ENCODE measurements around the gene ARID5A. TPM values are rescaled to one million over a fixed set of nuclear protein-coding genes. Genes with fewer than 3 reads are reported as not detected.
A peak's percentile ranks its signal among the peaks of the same experiment; 100 is the strongest.

The ARID5A gene
- total RNA-seq, 1 donor = 7.6 TPM

GRCh38 chr2:96522304-96523203, 14.0 kb upstream of the ARID5A start:
- no peak overlapping the region for H3K27ac ChIP-seq (ENCODE audit: low read depth, low read length)
- no peak for DNase-seq (ENCODE audit: insufficient read length, low spot score, missing footprints)
- no peaks in the 10 kb centered on the region for H3K79me2 ChIP-seq (ENCODE audit: insufficient read depth, low read length)
- no peak for TF ChIP-seq CTCF (IDR thresholded peaks at IDR 0.05; ENCODE audit: extremely low read depth, low read depth, low read length)
- no peaks in the 10 kb centered on the region for H4K20me1 ChIP-seq (ENCODE audit: insufficient read depth, low read length)
- no peaks in the 10 kb centered on the region for H3K36me3 ChIP-seq (ENCODE audit: insufficient read depth, low read length)
- no peak overlapping the region for H2AFZ ChIP-seq (ENCODE audit: low read length)
- H3K4me1 ChIP-seq (ENCODE audit: insufficient read depth, low read length) = peaks cover 9% of the 10 kb centered on the region
- H3K27me3 ChIP-seq (ENCODE audit: insufficient read depth, low read length) = peaks cover 16% of the 10 kb centered on the region
- no peak overlapping the region for H3K4me3 ChIP-seq (ENCODE audit: insufficient read depth, low read length)
- H3K9me3 ChIP-seq (ENCODE audit: low read depth, low read length) = no peaks in the 10 kb centered on the region
- no peak overlapping the region for H3K4me2 ChIP-seq (ENCODE audit: insufficient read depth, low read length)

GRCh38 chr2:96523659-96524481, 12.7 kb upstream of the ARID5A start:
- H3K9me3 ChIP-seq (ENCODE audit: low read depth, low read length) = no peaks in the 10 kb centered on the region
- no peak for TF ChIP-seq CTCF (IDR thresholded peaks at IDR 0.05; ENCODE audit: extremely low read depth, low read depth, low read length)
- H2AFZ ChIP-seq (ENCODE audit: low read length) = no peak overlapping the region
- H3K27ac ChIP-seq (ENCODE audit: low read depth, low read length) = no peak overlapping the region
- no peaks in the 10 kb centered on the region for H3K36me3 ChIP-seq (ENCODE audit: insufficient read depth, low read length)
- H3K4me2 ChIP-seq (ENCODE audit: insufficient read depth, low read length) = peak overlapping the region; percentile 22
- H4K20me1 ChIP-seq (ENCODE audit: insufficient read depth, low read length) = no peaks in the 10 kb centered on the region
- peak; percentile 31 for DNase-seq (ENCODE audit: insufficient read length, low spot score, missing footprints)
- H3K27me3 ChIP-seq (ENCODE audit: insufficient read depth, low read length) = peaks cover 16% of the 10 kb centered on the region
- H3K79me2 ChIP-seq (ENCODE audit: insufficient read depth, low read length) = no peaks in the 10 kb centered on the region
- peaks cover 21% of the 10 kb centered on the region for H3K4me1 ChIP-seq (ENCODE audit: insufficient read depth, low read length)
- no peak overlapping the region for H3K4me3 ChIP-seq (ENCODE audit: insufficient read depth, low read length)

DNA sequence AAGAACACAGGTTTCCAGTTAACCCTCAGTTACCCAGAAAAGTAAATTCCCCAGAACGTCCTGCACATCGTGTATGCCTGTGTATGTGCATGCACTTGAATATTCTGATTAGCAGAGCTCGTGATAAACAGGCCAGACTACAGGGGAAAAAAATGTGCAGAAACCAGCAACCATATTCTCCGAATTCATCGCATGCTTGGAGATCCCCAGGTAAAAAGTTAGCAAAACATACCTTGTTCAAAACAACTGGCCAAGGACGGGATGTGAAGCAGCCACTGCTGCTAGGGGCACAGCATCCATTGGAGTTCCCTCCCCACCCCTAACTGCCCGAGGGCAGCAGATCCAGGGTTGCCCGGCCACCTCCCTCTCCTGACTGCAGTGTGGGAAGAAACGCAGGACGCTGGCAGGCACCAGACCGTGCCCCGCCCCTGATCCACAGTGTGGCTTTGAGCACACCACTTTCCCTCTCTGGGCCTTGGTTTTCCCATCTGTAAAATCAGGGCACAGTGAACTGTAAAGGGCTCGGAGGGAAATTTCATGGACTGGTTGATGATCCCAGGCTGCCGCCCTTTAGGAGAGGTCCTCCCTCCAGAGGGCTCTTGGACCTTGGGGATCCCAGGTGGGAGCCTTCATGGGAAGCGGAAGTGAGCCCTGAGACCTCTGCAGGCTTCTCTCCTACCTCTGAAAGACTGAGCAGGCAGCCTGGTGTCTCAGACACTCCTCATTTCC, 11.9 kb upstream of the ARID5A start:
- H3K4me2 ChIP-seq (ENCODE audit: insufficient read depth, low read length) = no peak overlapping the region
- H3K9me3 ChIP-seq (ENCODE audit: low read depth, low read length) = no peaks in the 10 kb centered on the region

More for the DNA sequence above, 11.9 kb upstream of the ARID5A start:
- H3K27me3 ChIP-seq (ENCODE audit: insufficient read depth, low read length) = peaks cover 16% of the 10 kb centered on the region
- TF ChIP-seq CTCF (IDR thresholded peaks at IDR 0.05; ENCODE audit: extremely low read depth, low read depth, low read length) = no peak
- no peak overlapping the region for H3K27ac ChIP-seq (ENCODE audit: low read depth, low read length)
- no peak for DNase-seq (ENCODE audit: insufficient read length, low spot score, missing footprints)
- no peaks in the 10 kb centered on the region for H3K79me2 ChIP-seq (ENCODE audit: insufficient read depth, low read length)
- no peak overlapping the region for H3K4me3 ChIP-seq (ENCODE audit: insufficient read depth, low read length)
- no peak overlapping the region for H2AFZ ChIP-seq (ENCODE audit: low read length)
- peaks cover 27% of the 10 kb centered on the region for H3K4me1 ChIP-seq (ENCODE audit: insufficient read depth, low read length)
- H3K36me3 ChIP-seq (ENCODE audit: insufficient read depth, low read length) = no peaks in the 10 kb centered on the region
- no peaks in the 10 kb centered on the region for H4K20me1 ChIP-seq (ENCODE audit: insufficient read depth, low read length)
